Ishikawa (cell line): ENCODE data around the gene PRKN.

Source experiments
- CEBPB ChIP-seq: IDR thresholded peaks from 2 replicates; pipeline ENCODE4 v1.6.1; 2012
- CREB1 ChIP-seq: IDR thresholded peaks from 2 replicates; pipeline ENCODE4 v1.6.1; 2012; ENCODE audit warnings: low read depth
- EP300 ChIP-seq: IDR thresholded peaks from 2 replicates; pipeline ENCODE4 v1.6.1; 2012; ENCODE audit warnings: borderline replicate concordance
- MAX ChIP-seq: IDR thresholded peaks from 2 replicates; pipeline ENCODE4 v1.6.1; 2012
- REST ChIP-seq: IDR thresholded peaks from 2 replicates; pipeline ENCODE4 v1.6.1; 2012; ENCODE audit warnings: low read depth, mild to moderate bottlenecking
- TAF1 ChIP-seq: IDR thresholded peaks from 2 replicates; pipeline ENCODE4 v1.6.1; 2012; ENCODE audit warnings: low read depth, mild to moderate bottlenecking
- TCF12 ChIP-seq: IDR thresholded peaks from 2 replicates; pipeline ENCODE4 v1.6.1; 2012; ENCODE audit warnings: low read depth
- YY1 ChIP-seq: IDR thresholded peaks from 2 replicates; pipeline ENCODE4 v1.6.1; 2012; ENCODE audit warnings: low read depth

GRCh38 chr6:161613711-161614110 lies 1113.9 kb downstream of the PRKN start:
- TF ChIP-seq EP300 (no peak), YY1 (no peak), MAX (no peak), TAF1 (no peak), REST (no peak), CREB1 (no peak), TCF12 (no peak), CEBPB (no peak)
